B cell (primary cell): ENCODE data around the gene CBX6.

ENCODE experiments used
- EZH2 ChIP-seq: IDR thresholded peaks from 2 replicates; pipeline ENCODE4 v1.6.1; 2012; ENCODE audit warnings: borderline replicate concordance, low read depth, mild to moderate bottlenecking, moderate library complexity, low read length; ENCODE audit not compliant: insufficient read depth, poor library complexity, severe bottlenecking
- TF ChIP-seq, protein P1 (sequence below): fragments of 200-600 bp; IDR thresholded peaks from one replicate; pipeline ENCODE4 v1.8.0; 2022; ENCODE audit warnings: antibody characterized with exemption, mild to moderate bottlenecking

DNA sequence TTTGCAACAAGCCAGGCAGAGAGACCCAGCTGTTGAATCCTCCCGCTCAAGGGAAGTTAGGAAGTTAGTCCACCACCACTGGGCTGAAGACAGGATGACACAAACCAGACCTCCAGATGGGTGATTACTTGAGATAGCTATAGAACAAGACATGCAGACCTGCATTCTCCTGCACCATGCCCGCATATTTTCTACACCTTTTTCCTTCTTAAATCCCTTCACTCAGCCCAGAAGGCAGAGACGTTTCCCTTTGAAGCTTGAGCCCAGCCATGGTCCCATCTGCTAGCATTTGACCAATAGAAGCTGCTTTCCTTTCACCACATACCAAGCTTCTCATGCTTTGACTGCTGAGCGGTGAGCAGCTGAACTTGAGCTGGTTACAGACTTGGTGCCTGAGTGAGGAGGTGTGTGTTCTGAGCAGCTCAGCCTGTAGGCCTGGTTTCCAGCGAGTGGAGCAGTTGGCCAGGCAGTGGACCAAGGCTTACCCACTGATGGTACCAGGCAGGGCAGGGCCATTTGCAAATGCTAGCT is 29.2 kb upstream of the CBX6 start:
- TF ChIP-seq, protein P1, sequence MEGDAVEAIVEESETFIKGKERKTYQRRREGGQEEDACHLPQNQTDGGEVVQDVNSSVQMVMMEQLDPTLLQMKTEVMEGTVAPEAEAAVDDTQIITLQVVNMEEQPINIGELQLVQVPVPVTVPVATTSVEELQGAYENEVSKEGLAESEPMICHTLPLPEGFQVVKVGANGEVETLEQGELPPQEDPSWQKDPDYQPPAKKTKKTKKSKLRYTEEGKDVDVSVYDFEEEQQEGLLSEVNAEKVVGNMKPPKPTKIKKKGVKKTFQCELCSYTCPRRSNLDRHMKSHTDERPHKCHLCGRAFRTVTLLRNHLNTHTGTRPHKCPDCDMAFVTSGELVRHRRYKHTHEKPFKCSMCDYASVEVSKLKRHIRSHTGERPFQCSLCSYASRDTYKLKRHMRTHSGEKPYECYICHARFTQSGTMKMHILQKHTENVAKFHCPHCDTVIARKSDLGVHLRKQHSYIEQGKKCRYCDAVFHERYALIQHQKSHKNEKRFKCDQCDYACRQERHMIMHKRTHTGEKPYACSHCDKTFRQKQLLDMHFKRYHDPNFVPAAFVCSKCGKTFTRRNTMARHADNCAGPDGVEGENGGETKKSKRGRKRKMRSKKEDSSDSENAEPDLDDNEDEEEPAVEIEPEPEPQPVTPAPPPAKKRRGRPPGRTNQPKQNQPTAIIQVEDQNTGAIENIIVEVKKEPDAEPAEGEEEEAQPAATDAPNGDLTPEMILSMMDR = no peak
- no peak for TF ChIP-seq EZH2
